ENCODE measurements around the gene GIMAP8.

Gene GIMAP8
- total RNA-seq, result 6.1 to 47.9 (median 15.0) reads per million in 18 experiments

GRCh38 chr7:150450491-150451001 lies at the start of gene GIMAP8:
GIMAP8 (plus strand) TSS chr7:150450630; CDS start chr7:150466699, 16,069 bp downstream.
- DNase-seq, result peak; percentile 90 to 95

GRCh38 chr7:150400788-150401423 lies 49.5 kb upstream of the GIMAP8 start:
- DNase-seq, result no peak

- no peak for DNase-seq
Observed at GRCh38 chr7:150401424-150401790, 49.0 kb upstream of the GIMAP8 start.

- no peak for DNase-seq
Observed at GRCh38 chr7:150401861-150402631, 48.4 kb upstream of the GIMAP8 start.

GRCh38 chr7:150402671-150403321 lies 47.6 kb upstream of the GIMAP8 start:
- DNase-seq, result no peak

GRCh38 chr7:150403376-150404171 lies 46.9 kb upstream of the GIMAP8 start:
- DNase-seq, result no peak

GRCh38 chr7:150404172-150404804 lies 46.1 kb upstream of the GIMAP8 start:
- DNase-seq, result no peak

- DNase-seq, result peak; percentile 84 to 90
Observed at GRCh38 chr7:150404805-150405583, 45.4 kb upstream of the GIMAP8 start.

- DNase-seq, result peak; percentile 9 to 51
Observed at GRCh38 chr7:150405584-150406311, 44.7 kb upstream of the GIMAP8 start.

GRCh38 chr7:150406312-150406566 lies 44.2 kb upstream of the GIMAP8 start:
- no peak for DNase-seq

GRCh38 chr7:150406567-150407421 lies 43.6 kb upstream of the GIMAP8 start:
- DNase-seq, result peak in 1 of 2 donors; percentile 31

- no peak for DNase-seq
Observed at GRCh38 chr7:150407588-150408392, 42.6 kb upstream of the GIMAP8 start.

GRCh38 chr7:150408393-150409299 lies 41.8 kb upstream of the GIMAP8 start:
- DNase-seq, result no peak

GRCh38 chr7:150409300-150410030 lies 41.0 kb upstream of the GIMAP8 start:
- no peak for DNase-seq

- no peak for DNase-seq
Observed at GRCh38 chr7:150410131-150410530, 40.3 kb upstream of the GIMAP8 start.

GRCh38 chr7:150410680-150411346 lies 39.6 kb upstream of the GIMAP8 start:
- DNase-seq, result no peak

All from inflammatory macrophage (primary cell).